Progenitor cell of endocrine pancreas (in vitro differentiated cells): ENCODE results near the gene SLC35B3. TPM values are rescaled to one million over a fixed set of nuclear protein-coding genes. Genes with fewer than 3 reads are reported as not detected.
"Not testable (repeated sequence)": the region's sequence is repeated elsewhere in the genome, so short reads cannot be mapped to it uniquely, and the experiment has no call there.

Source experiments
- DNase-seq: peaks from one replicate; pipeline ENCODE4 v3.0.0; 2021; ENCODE audit warnings: low spot score; ENCODE audit not compliant: unreplicated experiment
- H3K27ac Mint-ChIP-seq: 2 replicates; pipeline ENCODE4 v1.8.0; 2021; ENCODE audit warnings: mild to moderate bottlenecking, moderate library complexity, mixed read lengths
- H3K27me3 Mint-ChIP-seq: 2 replicates; pipeline ENCODE4 v1.8.0; 2021; ENCODE audit warnings: mixed read lengths
- H3K36me3 Mint-ChIP-seq: 2 replicates; pipeline ENCODE4 v1.8.0; 2022; ENCODE audit warnings: mixed read lengths; ENCODE audit not compliant: insufficient read depth
- H3K4me1 Mint-ChIP-seq: 2 replicates; pipeline ENCODE4 v1.8.0; 2021; ENCODE audit warnings: low read depth, mixed read lengths
- H3K4me3 Mint-ChIP-seq: 2 replicates; pipeline ENCODE4 v1.8.0; 2021; ENCODE audit warnings: low read depth, mild to moderate bottlenecking, moderate library complexity, mixed read lengths
- H3K9me3 Mint-ChIP-seq: 2 replicates; pipeline ENCODE4 v1.8.0; 2021; ENCODE audit warnings: low read depth, mixed read lengths
- CTCF ChIP-seq: fragments of 200-600 bp; sonication (generic); IDR thresholded peaks from one replicate; pipeline ENCODE4 v1.5.0; 2021; ENCODE audit warnings: antibody characterized with exemption, mild to moderate bottlenecking; ENCODE audit not compliant: unreplicated experiment
- total RNA-seq: library from RNA; stranded (reverse); gene quantifications from 2 replicates; pipeline ENCODE4 v1.2.1, GENCODE V29; 2021

SLC35B3 gene
- total RNA-seq, 1 donor from 2014 or later = 18.9 TPM

- Mint-ChIP-seq H3K9me3 (peaks cover 3% of the 10 kb centered on the region), H3K27ac (no peak overlapping the region), H3K36me3 (peaks cover 31% of the 10 kb centered on the region), H3K27me3 (no peaks in the 10 kb centered on the region), H3K4me1 (peaks cover 1% of the 10 kb centered on the region), H3K4me3 (no peak overlapping the region)
- DNase-seq = no peak
- TF ChIP-seq CTCF = no peak
Observed at GRCh38 chr6:8415280-8415679, 20.1 kb downstream of the SLC35B3 start.

- Mint-ChIP-seq H3K4me3 (no peak overlapping the region), H3K9me3 (peaks cover 3% of the 10 kb centered on the region), H3K4me1 (peaks cover 1% of the 10 kb centered on the region), H3K27me3 (no peaks in the 10 kb centered on the region), H3K36me3 (peaks cover 33% of the 10 kb centered on the region), H3K27ac (no peak overlapping the region)
- TF ChIP-seq CTCF = no peak
- no peak for DNase-seq
Observed at GRCh38 chr6:8414844-8415243, 20.5 kb downstream of the SLC35B3 start.

DNA sequence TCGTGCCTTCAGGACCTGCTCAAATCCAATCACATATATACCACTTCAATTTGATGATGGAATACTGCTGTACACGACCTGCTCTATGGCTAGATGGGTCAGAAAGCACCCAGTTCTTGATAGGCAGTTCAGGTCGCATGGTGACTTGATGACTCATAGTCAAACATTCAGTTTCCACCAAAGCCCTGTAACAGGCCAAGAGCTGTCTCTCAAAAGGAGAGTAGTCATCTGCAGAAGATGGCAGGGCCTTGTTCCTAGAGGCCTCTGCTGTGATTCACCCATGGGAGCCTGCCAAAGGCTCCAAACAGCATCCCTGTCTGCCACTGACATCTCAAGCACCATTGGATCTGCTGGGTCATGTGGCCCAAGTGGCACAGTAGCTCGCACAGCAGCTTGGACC is 29.4 kb downstream of the SLC35B3 start:
- H3K4me1 Mint-ChIP-seq, H3K27me3 Mint-ChIP-seq, H3K4me3 Mint-ChIP-seq, H3K27ac Mint-ChIP-seq, DNase-seq: not testable (repeated sequence)
- H3K9me3 Mint-ChIP-seq = peaks cover 17% of the 10 kb centered on the region
- peaks cover 19% of the 10 kb centered on the region for H3K36me3 Mint-ChIP-seq

DNA sequence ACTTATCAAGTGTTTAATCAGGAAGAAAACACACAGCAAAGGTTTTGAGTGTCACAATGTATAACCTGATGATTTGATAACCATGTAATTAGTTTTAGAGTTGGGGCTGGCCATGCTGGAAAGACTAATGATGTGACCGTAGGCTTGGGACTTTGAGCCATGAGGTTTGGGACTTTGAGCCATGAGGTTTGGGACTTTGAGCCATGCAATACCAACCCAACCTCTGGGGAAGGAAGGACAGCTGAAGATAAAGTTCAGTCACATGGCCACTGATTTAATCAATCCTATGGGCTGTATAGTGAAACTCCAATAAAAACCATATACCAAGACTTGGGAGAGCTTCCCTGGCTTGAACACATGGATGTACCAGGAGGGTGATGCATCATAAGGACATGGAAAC is 32.8 kb downstream of the SLC35B3 start:
- no peak for DNase-seq
- Mint-ChIP-seq H3K9me3 (peaks cover 8% of the 10 kb centered on the region), H3K27me3 (no peaks in the 10 kb centered on the region), H3K27ac (no peak overlapping the region), H3K4me1 (peaks cover 14% of the 10 kb centered on the region), H3K4me3 (no peak overlapping the region), H3K36me3 (peaks cover 4% of the 10 kb centered on the region)
- TF ChIP-seq CTCF = no peak

GRCh38 chr6:8400663-8401062 is 34.7 kb downstream of the SLC35B3 start:
- H3K4me1 Mint-ChIP-seq = peaks cover 16% of the 10 kb centered on the region
- DNase-seq = no peak
- no peak overlapping the region for H3K4me3 Mint-ChIP-seq
- no peaks in the 10 kb centered on the region for H3K27me3 Mint-ChIP-seq
- peaks cover 2% of the 10 kb centered on the region for H3K36me3 Mint-ChIP-seq
- TF ChIP-seq CTCF = no peak
- H3K27ac Mint-ChIP-seq = peak overlapping the region; percentile 18
- peaks cover 8% of the 10 kb centered on the region for H3K9me3 Mint-ChIP-seq

DNA sequence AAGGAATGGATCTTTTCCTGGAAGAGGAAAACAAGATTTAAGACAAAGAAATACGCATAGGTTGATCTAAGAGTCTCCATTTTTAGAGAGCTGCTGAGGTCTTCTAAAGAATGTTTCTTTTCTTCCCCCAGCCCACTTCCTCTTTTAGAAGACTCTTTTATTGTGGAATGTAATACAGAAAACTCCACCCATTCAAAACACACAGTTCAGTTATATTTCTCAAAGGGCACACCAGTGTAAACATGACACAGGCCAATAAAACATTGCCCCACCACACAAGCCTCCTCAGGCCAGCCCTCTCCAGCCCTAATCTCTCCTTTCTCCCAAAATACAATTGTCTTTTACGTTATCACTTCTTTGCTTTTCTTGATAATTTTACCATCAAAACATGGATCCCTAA is 42.8 kb downstream of the SLC35B3 start:
- H3K4me3 Mint-ChIP-seq = no peak overlapping the region
- H3K36me3 Mint-ChIP-seq = no peaks in the 10 kb centered on the region
- H3K4me1 Mint-ChIP-seq = peaks cover 10% of the 10 kb centered on the region
- no peak for TF ChIP-seq CTCF
- peaks cover 6% of the 10 kb centered on the region for H3K9me3 Mint-ChIP-seq
- no peak for DNase-seq
- peak overlapping the region; percentile 63 for H3K27ac Mint-ChIP-seq
- H3K27me3 Mint-ChIP-seq = no peaks in the 10 kb centered on the region
